Liver (tissue), 9 donors: ENCODE measurements around the gene OGG1. TPM values are rescaled to one million over a fixed set of nuclear protein-coding genes. Genes with fewer than 3 reads are reported as not detected.

Source experiments
- DNase-seq: peaks from one replicate; pipeline ENCODE4 v3.0.0-alpha.2; 2017; ENCODE audit warnings: low spot score
- H3K27ac ChIP-seq, 2 donors: one replicate each; pipeline ENCODE4 v1.7.0; 2013; ENCODE audit warnings: inconsistent platforms in 2 of 2, low read length in 2 of 2, control low read depth in 1 of 2, low read depth in 1 of 2, mild to moderate bottlenecking in 1 of 2
- H3K27me3 ChIP-seq, 4 donors: one replicate each; pipeline versions ENCODE4 v1.6.1 to v1.7.0; 2013; ENCODE audit warnings: low read length in 3 of 4, inconsistent platforms in 1 of 4, mild to moderate bottlenecking in 1 of 4, moderate library complexity in 1 of 4; ENCODE audit not compliant: control insufficient read depth in 4 of 4, insufficient read depth in 4 of 4
- H3K36me3 ChIP-seq, 4 donors: one replicate each; pipeline versions ENCODE4 v1.6.1 to v1.7.0; 2013; ENCODE audit warnings: low read length in 3 of 4, mild to moderate bottlenecking in 3 of 4, low read depth in 1 of 4, moderate library complexity in 1 of 4; ENCODE audit not compliant: control insufficient read depth in 4 of 4, insufficient read depth in 3 of 4
- H3K4me1 ChIP-seq, 4 donors: one replicate each; pipeline versions ENCODE4 v1.6.1 to v1.7.0; 2013; ENCODE audit warnings: low read length in 3 of 4, mild to moderate bottlenecking in 3 of 4, moderate library complexity in 1 of 4; ENCODE audit not compliant: control insufficient read depth in 4 of 4, insufficient read depth in 4 of 4
- H3K4me3 ChIP-seq, 3 donors: one replicate each; pipeline versions ENCODE4 v1.6.1 to v1.7.0; 2013; ENCODE audit warnings: low read length in 3 of 3, control low read depth in 1 of 3, low read depth in 1 of 3, mild to moderate bottlenecking in 1 of 3
- H3K9ac ChIP-seq, 2 donors: one replicate each; pipeline ENCODE4 v1.7.0; 2013; ENCODE audit warnings: low read length in 2 of 2, mild to moderate bottlenecking in 2 of 2, moderate library complexity in 2 of 2, control low read depth in 1 of 2, low read depth in 1 of 2
- H3K9me3 ChIP-seq, 4 donors: one replicate each; pipeline versions ENCODE4 v1.6.1 to v1.7.0; 2013; ENCODE audit warnings: low read length in 3 of 4; ENCODE audit not compliant: control insufficient read depth in 4 of 4
- ATF3 ChIP-seq: IDR thresholded peaks from 2 replicates; pipeline ENCODE4 v1.6.1; 2016; ENCODE audit warnings: antibody characterized with exemption
- FOXA1 ChIP-seq: IDR thresholded peaks from 2 replicates; pipeline ENCODE4 v1.6.1; 2016; ENCODE audit warnings: antibody characterized with exemption
- FOXA2 ChIP-seq: IDR thresholded peaks from 2 replicates; pipeline ENCODE4 v1.6.1; 2016; ENCODE audit warnings: antibody characterized with exemption
- GABPA ChIP-seq, 2 donors: IDR thresholded peaks in 1 of 2; conservative IDR thresholded peaks in 1 of 2; 2 replicates each; pipeline ENCODE4 v1.6.1; 2016; ENCODE audit warnings: antibody characterized with exemption in 2 of 2, mild to moderate bottlenecking in 1 of 2, moderate library complexity in 1 of 2
- HNF4A ChIP-seq, 2 donors: conservative IDR thresholded peaks; 2 replicates each; pipeline ENCODE4 v1.6.1; 2016; ENCODE audit warnings: antibody characterized with exemption in 2 of 2, mild to moderate bottlenecking in 2 of 2
- MAX ChIP-seq: IDR thresholded peaks from 2 replicates; pipeline ENCODE4 v1.6.1; 2016; ENCODE audit warnings: antibody characterized with exemption
- NR2F2 ChIP-seq: IDR thresholded peaks from 2 replicates; pipeline ENCODE4 v1.6.1; 2016; ENCODE audit warnings: antibody characterized with exemption
- REST ChIP-seq: IDR thresholded peaks from 2 replicates; pipeline ENCODE4 v1.6.1; 2016; ENCODE audit warnings: antibody characterized with exemption, mild to moderate bottlenecking
- TAF1 ChIP-seq: conservative IDR thresholded peaks from 2 replicates; pipeline ENCODE4 v1.6.1; 2016; ENCODE audit warnings: antibody characterized with exemption, mild to moderate bottlenecking
- YY1 ChIP-seq: IDR thresholded peaks from 2 replicates; pipeline ENCODE4 v1.6.1; 2016; ENCODE audit warnings: antibody characterized with exemption, mild to moderate bottlenecking
- WGBS: extraction: QIAGEN DNeasy Blood & Tissue Kit; methylation state at CpG from one replicate; pipeline ENCODE4 v1.1.7; 2013; 5-methylcytosine and 5-hydroxymethylcytosine counted together
- polyA plus RNA-seq, 2 donors: library from polyadenylated mRNA; stranded (reverse) in 1 of 2; unstranded in 1 of 2; fragments of 200-250 nt in 1 of 2; fragments of >200 nt in 1 of 2; fragmentation: Nextera tagmentation in 1 of 2; extraction: Ambion mirVana in 1 of 2; gene quantifications; one replicate each; pipeline versions ENCODE4 v1.2.1 to v1.2.3, GENCODE V29; 2013 to 2015
- total RNA-seq, 2 donors: library from RNA; depleted of rRNA; stranded (reverse); fragments of >200 nt; gene quantifications; one replicate each; pipeline ENCODE4 v1.2.3, GENCODE V29; 2014
- TF ChIP-seq, protein P1 (sequence below): fragments of 150-350 bp; IDR thresholded peaks from 2 replicates; pipeline ENCODE4 v1.5.1; 2017; ENCODE audit warnings: improper control_type of control experiment, low read depth, low read length; ENCODE audit not compliant: missing input control
- TF ChIP-seq, protein P2 (sequence below): IDR thresholded peaks from 2 replicates; pipeline ENCODE4 v1.6.1; 2016; ENCODE audit warnings: antibody characterized with exemption
- donor health status: healthy.
- donor health status: healthy.
- donor health status: healthy.
- donor health status: healthy.
- donor health status: healthy.

OGG1 gene
- total and polyA plus RNA-seq, 4 donors, result 8.9 to 19.8 (median 10.0) TPM

DNA sequence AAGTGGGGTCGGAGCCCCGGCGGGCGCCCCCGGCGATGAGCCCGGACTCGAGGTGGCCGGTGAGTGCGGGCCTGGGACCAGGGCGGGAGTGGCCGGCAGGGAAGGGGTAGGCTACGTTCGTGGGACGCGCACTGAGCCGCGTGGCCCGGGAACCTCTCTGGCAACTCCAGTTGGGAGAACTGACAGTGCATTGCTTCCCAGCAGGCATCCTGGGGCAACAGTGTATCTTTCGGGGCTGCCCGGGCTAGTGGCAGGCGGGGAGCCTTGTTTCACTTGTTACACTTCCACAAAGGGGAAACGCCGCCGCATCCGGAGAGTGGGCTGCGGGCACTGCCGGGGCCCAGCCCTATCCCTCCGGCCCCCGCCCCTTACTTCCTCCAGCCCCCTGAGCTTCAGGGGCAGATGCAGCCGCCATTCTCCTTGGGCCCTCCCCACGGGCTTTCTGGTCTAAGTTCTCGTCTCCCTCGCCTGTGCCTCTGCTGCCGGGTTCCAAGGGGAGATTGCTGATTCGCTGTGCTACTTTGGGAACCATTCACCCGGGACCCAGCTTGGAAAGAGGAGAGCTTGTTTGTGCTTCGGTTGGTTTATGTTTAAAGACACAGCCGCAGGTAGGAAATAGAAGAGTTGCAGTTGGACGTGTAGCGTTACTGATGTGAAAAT is 17.5 kb upstream of the OGG1 start:
- Histone ChIP-seq H3K27me3 (no peaks in the 10 kb centered on the region), H3K9me3 (no peaks in the 10 kb centered on the region), H3K9ac (peak overlapping the region; percentile 7 to 90), H3K27ac (peak overlapping the region; percentile 93 to 98), H3K4me1 (peaks cover 3 to 23% (median 17%) of the 10 kb centered on the region in 4 donors), H3K36me3 (peaks cover 0 to 20% (median 11%) of the 10 kb centered on the region in 4 donors), H3K4me3 (peak overlapping the region; percentile 84 to 93 (median 87))
- DNase-seq, result peak; percentile 48
- WGBS, result 2% methylated on average over 41 of the region's 41 CpGs
- TF ChIP-seq FOXA1, result no peak
- no peak for TF ChIP-seq YY1
- no peak for TF ChIP-seq TAF1
- TF ChIP-seq ATF3, result no peak
- no peak for TF ChIP-seq FOXA2
- no peak for TF ChIP-seq REST
- TF ChIP-seq NR2F2, result no peak
- TF ChIP-seq, protein P1, sequence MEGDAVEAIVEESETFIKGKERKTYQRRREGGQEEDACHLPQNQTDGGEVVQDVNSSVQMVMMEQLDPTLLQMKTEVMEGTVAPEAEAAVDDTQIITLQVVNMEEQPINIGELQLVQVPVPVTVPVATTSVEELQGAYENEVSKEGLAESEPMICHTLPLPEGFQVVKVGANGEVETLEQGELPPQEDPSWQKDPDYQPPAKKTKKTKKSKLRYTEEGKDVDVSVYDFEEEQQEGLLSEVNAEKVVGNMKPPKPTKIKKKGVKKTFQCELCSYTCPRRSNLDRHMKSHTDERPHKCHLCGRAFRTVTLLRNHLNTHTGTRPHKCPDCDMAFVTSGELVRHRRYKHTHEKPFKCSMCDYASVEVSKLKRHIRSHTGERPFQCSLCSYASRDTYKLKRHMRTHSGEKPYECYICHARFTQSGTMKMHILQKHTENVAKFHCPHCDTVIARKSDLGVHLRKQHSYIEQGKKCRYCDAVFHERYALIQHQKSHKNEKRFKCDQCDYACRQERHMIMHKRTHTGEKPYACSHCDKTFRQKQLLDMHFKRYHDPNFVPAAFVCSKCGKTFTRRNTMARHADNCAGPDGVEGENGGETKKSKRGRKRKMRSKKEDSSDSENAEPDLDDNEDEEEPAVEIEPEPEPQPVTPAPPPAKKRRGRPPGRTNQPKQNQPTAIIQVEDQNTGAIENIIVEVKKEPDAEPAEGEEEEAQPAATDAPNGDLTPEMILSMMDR, result no peak

DNA sequence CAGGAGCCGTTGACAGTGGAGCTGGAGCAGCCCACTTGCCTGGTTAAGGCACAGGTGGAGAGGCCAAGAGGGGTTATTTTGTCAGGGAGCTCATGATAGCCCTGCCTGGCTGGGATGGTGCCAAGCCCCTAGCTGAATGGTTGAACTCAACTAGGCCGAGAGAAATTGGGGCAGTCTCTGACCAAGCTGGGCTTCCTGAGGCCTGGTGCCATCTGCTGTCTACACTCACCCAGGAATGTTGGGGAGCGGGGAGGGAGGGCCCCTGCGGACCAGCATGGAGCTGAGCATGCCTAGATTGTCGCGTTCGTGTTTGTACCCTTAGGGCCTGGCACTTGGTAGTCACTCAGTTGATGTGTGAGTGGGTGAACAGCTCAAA is 17.0 kb upstream of the OGG1 start:
- Histone ChIP-seq H3K4me3 (peak overlapping the region; percentile 84 to 93 (median 87)), H3K27me3 (no peaks in the 10 kb centered on the region), H3K4me1 (peaks cover 3 to 23% (median 17%) of the 10 kb centered on the region in 4 donors), H3K27ac (no peak overlapping the region), H3K9me3 (no peaks in the 10 kb centered on the region), H3K9ac (peak overlapping the region in 1 of 2 donors; percentile 90), H3K36me3 (peaks cover 0 to 21% (median 12%) of the 10 kb centered on the region in 4 donors)
- DNase-seq, result no peak
- TF ChIP-seq YY1, result no peak
- TF ChIP-seq HNF4A (conservative IDR thresholded peaks at IDR 0.05), result no peak
- TF ChIP-seq TAF1, result no peak
- TF ChIP-seq MAX, result no peak
- TF ChIP-seq NR2F2, result no peak
- TF ChIP-seq FOXA1, result no peak
- TF ChIP-seq ATF3, result no peak
- TF ChIP-seq, protein P1, result no peak
- TF ChIP-seq, protein P2, sequence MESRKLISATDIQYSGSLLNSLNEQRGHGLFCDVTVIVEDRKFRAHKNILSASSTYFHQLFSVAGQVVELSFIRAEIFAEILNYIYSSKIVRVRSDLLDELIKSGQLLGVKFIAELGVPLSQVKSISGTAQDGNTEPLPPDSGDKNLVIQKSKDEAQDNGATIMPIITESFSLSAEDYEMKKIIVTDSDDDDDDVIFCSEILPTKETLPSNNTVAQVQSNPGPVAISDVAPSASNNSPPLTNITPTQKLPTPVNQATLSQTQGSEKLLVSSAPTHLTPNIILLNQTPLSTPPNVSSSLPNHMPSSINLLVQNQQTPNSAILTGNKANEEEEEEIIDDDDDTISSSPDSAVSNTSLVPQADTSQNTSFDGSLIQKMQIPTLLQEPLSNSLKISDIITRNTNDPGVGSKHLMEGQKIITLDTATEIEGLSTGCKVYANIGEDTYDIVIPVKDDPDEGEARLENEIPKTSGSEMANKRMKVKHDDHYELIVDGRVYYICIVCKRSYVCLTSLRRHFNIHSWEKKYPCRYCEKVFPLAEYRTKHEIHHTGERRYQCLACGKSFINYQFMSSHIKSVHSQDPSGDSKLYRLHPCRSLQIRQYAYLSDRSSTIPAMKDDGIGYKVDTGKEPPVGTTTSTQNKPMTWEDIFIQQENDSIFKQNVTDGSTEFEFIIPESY, result no peak
- TF ChIP-seq GABPA (IDR thresholded peaks at IDR 0.05 in 1 of 2, conservative IDR thresholded peaks at IDR 0.05 in 1 of 2), result no peak
- 52% methylated on average over 7 of the region's 7 CpGs for WGBS
